Mononuclear cell (primary cell): ENCODE measurements around the gene PIP5K1B. TPM values are rescaled to one million over a fixed set of nuclear protein-coding genes. Genes with fewer than 3 reads are reported as not detected.
A peak's percentile ranks its signal among the peaks of the same experiment; 100 is the strongest.

Source experiments
- H3K27me3 ChIP-seq: 2 replicates; pipeline ENCODE4 v1.6.0; 2011; ENCODE audit warnings: low read length, control low read depth; ENCODE audit not compliant: insufficient read depth
- H3K4me1 ChIP-seq: 2 replicates; pipeline ENCODE4 v1.5.1; 2011; ENCODE audit warnings: mild to moderate bottlenecking, low read length, control low read depth; ENCODE audit not compliant: insufficient read depth
- H3K4me3 ChIP-seq: 2 replicates; pipeline ENCODE4 v1.5.1; 2011; ENCODE audit warnings: mild to moderate bottlenecking, low read length, moderate library complexity
- H3K9me3 ChIP-seq: 2 replicates; pipeline ENCODE4 v1.5.1; 2011; ENCODE audit warnings: low read depth, mild to moderate bottlenecking, control low read depth, low read length
- total RNA-seq: library from RNA; depleted of rRNA; stranded (reverse); fragments of >200 nt; gene quantifications from one replicate; pipeline ENCODE4 v1.2.3, GENCODE V29; 2012

PIP5K1B gene
- total RNA-seq, 1 donor, result 1.5 TPM

DNA sequence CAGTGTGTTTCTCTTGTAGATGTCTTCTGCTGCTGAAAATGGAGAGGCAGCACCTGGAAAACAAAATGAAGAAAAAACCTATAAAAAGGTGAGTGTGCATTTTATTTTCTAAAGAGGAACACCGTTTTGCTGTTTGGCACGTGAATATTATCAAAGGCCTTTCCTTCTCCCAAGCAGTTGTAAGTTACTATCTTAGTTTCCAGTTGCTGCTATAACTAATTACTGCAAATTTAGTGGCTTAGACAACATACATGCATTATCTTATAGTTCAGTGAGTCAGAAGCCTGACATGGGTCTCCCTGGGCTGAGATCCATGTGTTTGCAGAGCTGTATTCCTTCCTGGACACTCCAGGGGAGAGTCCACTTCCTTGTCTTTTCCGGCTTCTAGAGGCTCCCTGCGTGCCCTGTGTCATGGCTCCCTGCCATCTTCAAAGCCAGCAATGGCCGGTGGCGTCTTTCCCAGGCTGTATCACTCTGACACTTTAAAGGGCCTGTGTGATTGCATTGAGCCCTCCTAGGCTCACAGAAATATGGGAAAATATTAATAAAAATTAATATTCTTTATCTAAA is 117.6 kb downstream of the PIP5K1B start:
- H3K27me3 ChIP-seq, result no peaks in the 10 kb centered on the region
- H3K4me1 ChIP-seq, result no peaks in the 10 kb centered on the region
- H3K4me3 ChIP-seq, result no peak overlapping the region
- no peaks in the 10 kb centered on the region for H3K9me3 ChIP-seq

DNA sequence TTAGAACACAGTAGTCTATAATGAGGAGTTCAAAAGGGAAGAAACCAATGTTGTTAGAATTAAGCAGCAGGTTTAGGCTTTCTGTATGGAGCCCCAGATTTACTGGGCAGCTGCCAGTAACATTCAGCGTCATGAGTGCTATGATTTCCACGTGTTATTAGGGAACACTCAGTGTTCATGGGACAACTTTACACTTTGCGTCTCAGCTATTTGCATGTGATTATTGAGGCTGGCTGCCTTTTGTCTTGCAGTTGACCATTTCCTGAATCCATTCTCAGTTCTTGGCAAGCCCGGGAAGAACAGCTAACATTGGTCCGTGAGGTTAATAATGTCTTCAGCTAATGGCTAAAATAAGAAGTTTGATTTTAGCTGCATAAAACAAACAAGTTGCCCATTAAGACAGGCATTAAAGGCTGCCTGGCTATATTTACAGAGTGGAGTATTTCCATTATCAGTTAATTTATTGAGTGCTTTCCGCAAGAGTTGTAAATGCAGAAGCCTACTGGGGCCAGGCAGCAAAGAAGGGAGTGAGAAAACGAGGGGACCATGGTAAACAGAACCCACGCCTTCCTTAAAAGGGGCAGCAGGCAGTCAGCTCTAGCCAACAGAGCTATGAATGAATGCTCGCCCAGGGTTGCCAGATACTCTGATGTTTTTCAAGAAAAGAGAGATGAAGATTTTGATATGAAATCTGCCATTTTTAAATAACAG is 120.9 kb downstream of the PIP5K1B start:
- Histone ChIP-seq H3K9me3 (no peaks in the 10 kb centered on the region), H3K4me3 (no peak overlapping the region), H3K4me1 (no peaks in the 10 kb centered on the region), H3K27me3 (no peaks in the 10 kb centered on the region)

DNA sequence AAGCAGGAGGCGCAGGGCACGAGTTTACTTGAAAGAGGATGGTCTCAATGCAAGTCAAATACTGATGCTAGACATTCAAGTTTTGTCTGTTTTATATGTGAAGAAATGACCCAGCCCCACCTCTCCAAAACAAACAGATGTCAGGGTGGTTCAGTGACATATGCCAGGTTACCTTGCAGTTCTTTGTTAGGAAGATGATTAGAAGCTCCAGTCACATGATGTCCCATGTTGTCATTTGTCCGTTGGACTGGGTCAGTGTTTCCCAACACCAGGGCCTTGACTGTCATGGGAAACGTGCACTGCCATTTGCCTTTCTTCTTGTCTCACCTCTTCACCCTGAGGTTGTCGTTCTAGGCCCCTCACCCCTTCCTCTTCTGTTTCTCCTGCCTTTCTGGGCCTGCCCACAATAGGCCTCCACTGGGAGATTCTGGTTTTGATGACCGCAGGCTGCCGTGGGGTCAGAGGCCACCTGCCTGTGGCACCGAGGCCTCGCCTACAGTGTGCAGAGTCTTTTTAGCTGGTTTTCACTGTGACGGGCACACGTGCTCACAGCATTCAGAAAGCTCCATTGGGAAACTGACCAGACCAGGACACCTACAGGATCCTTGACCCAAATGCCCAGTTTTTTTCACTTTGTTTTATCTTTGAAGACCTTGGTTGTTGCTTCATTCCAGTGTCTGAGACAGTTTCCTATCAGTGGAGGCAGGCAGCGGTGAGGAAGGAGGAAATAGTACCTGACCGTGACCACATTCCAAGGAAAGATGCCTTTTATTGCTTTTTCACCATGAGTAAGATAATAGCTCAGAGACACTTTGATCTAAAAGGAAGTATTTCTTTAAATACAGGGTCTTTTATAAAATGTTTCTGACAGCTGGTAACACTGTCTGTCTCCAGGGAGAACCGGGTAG is 123.1 kb downstream of the PIP5K1B start:
- no peak overlapping the region for H3K4me3 ChIP-seq
- H3K27me3 ChIP-seq, result no peaks in the 10 kb centered on the region
- no peaks in the 10 kb centered on the region for H3K4me1 ChIP-seq
- H3K9me3 ChIP-seq, result no peaks in the 10 kb centered on the region

DNA sequence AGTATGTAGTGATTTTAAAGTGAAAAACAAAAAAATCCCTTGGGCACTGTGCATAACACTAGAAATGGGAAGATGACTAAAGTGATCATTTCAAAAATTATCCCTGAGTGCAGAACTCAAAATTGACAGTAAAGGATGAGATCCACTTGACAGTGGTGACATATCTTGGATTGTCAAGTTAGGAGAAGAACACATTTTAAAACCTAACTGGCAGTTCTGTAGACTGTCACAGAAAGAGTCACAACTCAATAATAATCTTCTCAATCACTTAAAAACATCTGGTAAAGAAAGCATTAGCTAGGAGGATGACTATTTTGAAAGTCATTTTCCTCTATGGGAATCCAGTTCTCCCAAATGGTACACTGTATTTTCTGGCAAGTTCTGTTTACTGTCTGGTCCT is 127.1 kb downstream of the PIP5K1B start:
- Histone ChIP-seq H3K27me3 (no peaks in the 10 kb centered on the region), H3K4me3 (no peak overlapping the region), H3K4me1 (no peaks in the 10 kb centered on the region), H3K9me3 (no peaks in the 10 kb centered on the region)

DNA sequence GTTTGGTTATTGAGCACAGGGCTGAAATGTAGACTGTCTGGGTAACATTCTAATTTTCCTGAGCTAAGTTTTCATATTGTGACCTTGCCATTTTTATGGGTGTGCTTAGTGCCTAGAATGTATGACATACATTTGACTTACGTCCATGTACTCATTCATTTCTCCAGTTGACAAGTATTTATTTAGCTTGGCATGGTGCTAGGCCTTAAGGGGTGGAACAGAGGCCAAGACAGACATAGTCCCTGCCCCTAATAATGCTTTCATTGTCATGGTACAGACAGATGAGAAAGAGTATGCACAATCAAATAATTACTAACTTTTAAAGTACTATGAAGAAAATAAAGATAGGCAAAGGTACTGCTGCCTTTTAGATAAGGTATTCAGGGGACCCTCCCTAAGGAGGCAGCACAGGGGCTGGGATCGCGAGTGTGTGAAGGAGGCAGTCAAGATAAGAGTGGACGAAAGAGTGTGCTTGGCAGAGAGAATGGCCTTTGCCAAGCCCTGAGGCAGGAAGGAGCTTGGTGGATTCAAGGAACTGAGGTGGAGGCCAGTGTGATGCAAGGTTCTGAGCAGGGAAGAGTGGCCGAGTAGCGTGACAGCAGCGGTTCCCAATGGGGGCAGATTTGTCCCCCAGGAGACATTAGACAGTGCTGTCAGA is 128.0 kb downstream of the PIP5K1B start:
- Histone ChIP-seq H3K4me3 (no peak overlapping the region), H3K9me3 (no peaks in the 10 kb centered on the region), H3K4me1 (no peaks in the 10 kb centered on the region), H3K27me3 (no peaks in the 10 kb centered on the region)

DNA sequence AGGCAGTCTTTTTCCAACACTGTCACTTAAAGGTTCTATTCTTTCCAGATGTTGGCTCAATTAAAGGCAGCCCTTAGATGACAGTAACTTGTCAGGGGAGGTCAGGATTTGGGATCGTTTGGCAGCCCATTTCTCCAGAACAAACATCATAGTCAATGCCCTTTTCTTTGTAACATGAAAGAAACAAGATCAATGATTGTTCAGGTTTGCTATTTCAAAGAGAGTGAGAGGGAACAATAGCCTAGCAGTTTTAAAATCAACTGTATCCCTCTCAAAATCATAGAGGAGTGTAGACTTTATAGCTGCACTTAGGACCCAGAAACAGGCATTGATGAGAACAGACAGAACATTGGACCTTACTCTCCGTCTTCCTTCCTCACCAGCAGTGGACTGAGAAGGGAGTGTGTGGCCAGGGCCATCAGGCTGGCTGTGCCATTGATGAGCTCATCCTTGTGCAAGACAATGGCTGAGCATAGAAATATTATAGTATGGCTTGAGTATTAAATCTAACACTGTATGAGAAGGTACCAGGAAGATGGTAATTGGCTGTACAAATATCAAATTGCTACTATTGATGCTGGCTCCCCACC is 130.0 kb downstream of the PIP5K1B start:
- Histone ChIP-seq H3K9me3 (no peaks in the 10 kb centered on the region), H3K27me3 (no peaks in the 10 kb centered on the region), H3K4me1 (peaks cover 6% of the 10 kb centered on the region), H3K4me3 (no peak overlapping the region)

DNA sequence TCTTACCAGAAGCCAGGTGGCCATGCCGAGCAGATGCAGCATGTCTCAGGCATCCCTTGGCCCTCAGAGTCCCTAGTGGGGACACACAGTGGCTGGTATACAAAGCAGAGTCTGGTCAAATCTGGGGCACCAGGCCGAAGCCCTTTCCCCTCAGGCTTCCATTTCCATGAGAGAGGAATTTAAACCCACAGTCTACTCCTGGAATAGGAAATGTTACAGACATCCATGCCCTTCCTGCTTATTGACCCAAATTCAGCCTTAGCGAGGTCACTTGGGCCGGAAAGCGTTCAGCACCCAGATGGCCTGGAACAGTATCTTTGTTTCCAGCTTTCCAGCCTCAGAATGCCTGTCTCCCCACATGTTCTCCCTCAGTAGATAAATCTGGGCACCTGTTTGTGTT is 131.7 kb downstream of the PIP5K1B start:
- H3K9me3 ChIP-seq, result no peaks in the 10 kb centered on the region
- H3K27me3 ChIP-seq, result no peaks in the 10 kb centered on the region
- no peak overlapping the region for H3K4me3 ChIP-seq
- peaks cover 6% of the 10 kb centered on the region for H3K4me1 ChIP-seq

DNA sequence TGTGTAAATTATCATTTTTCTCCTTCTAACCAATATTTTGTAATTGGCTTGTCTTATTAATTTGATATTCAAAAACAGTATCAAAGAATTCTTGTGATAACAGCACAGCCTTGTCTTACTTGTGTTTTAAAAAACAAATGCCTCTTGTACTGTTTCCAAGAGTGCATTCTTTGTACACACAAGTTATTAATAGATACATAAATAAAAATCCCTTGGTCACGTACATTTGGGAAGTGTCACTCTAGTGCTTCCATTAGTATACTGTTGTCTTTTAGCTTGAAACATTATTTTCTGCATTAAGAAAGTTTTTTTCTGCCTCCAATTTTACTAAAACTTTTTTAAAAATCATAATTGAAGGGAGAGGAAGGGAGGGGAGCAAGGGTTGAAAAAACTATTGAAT is 133.2 kb downstream of the PIP5K1B start:
- no peak overlapping the region for H3K4me3 ChIP-seq
- no peaks in the 10 kb centered on the region for H3K9me3 ChIP-seq
- H3K27me3 ChIP-seq, result no peaks in the 10 kb centered on the region
- peaks cover 11% of the 10 kb centered on the region for H3K4me1 ChIP-seq

DNA sequence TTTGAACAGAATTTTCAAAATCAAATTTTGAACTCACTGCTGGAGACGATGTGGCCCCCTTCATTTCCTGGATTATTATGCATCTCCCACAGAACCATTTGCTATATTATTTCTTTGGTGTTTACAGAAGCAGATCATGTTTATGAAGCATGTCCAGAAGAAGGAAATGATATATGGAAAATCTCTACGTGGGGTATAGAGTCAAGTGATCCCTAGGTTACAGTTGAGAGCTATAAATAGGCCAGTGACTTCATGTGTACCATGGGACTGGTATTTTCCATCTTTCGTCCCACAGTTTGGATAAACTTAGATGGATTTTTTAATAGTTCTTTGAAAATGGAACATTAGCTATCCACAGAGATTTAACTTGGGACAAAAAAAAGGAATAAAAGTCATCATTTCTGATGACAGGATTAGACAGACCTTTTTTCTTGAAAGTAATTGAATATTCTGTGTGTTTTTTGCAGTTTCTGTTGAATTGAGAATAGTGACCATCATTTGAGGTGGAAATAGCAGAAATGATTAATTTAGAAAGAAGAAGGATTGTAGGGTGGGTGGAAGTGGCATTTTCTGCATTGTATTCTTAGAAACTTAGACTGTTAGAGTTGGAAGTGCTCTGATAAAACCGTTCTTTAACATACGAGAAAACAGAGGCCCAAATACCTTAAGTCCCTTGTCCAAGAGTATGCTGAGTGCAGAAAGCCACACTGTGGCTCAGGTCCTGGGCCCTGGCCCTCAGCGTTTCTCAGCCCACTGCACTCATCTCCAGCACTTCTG is 136.4 kb downstream of the PIP5K1B start:
- Histone ChIP-seq H3K4me1 (peaks cover 33% of the 10 kb centered on the region), H3K27me3 (no peaks in the 10 kb centered on the region), H3K4me3 (no peak overlapping the region), H3K9me3 (no peaks in the 10 kb centered on the region)

DNA sequence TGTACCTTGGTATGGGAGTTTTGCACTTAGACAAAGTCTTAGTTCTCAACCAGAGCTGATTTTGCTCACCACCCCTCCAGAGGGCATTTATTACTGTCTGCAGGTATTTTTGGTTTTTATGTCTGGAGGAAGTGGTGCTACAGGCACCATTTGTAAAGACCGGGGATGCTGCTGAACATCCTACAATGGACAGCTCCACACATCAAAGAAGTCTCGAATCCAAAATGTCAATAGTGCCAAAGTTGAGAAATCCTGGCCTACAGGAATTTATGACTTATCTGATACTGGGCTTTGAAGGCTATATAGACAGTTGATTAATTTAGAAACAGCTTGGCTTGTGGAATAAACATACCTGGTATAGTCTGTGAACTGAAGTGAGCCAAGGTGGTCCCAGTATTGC is 137.5 kb downstream of the PIP5K1B start:
- Histone ChIP-seq H3K9me3 (no peaks in the 10 kb centered on the region), H3K27me3 (no peaks in the 10 kb centered on the region), H3K4me3 (no peak overlapping the region), H3K4me1 (peaks cover 33% of the 10 kb centered on the region)

DNA sequence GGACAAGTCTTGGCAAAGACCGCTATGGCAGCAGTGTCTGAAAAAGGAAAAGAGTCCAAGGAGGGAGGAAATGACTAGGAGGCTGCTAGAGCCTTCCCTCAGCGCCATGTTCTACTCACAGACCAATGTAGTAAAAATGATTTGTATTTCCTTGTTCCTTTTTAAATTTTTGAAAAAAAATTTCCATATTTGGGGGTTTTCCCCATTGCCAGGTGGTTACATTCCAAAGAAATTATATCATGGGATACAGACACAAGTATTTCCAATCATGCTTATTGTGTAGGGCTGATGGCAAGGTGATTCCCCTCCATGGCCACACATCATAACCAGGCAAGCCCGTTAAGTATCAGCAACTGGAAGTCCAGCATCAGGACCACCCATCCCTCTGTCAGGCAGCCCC is 138.2 kb downstream of the PIP5K1B start:
- H3K27me3 ChIP-seq, result no peaks in the 10 kb centered on the region

DNA sequence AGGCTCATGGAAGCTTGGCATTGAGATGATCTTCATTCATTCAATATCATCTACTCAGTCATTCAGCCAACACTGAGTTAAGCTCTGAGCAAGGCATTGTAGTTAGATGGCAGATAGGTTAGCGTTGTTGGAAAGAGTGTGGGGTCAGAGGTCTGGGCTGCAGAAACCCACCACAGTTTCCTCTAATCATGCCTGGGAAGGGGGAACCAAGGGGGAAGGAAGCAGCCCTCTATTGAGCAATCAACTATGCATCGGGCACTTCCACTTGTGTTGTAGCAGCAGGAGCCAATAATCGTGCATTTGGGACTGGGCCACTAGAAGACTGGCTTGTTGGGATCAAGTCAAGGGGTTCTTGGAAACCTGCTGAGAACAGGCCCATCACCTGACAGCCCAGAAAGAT is 139.1 kb downstream of the PIP5K1B start:
- H3K4me1 ChIP-seq, result peaks cover 30% of the 10 kb centered on the region
- no peaks in the 10 kb centered on the region for H3K9me3 ChIP-seq
- H3K4me3 ChIP-seq, result no peak overlapping the region
- no peaks in the 10 kb centered on the region for H3K27me3 ChIP-seq

More for the DNA sequence above, 138.2 kb downstream of the PIP5K1B start:
- H3K9me3 ChIP-seq, result no peaks in the 10 kb centered on the region
- H3K4me3 ChIP-seq, result no peak overlapping the region
- H3K4me1 ChIP-seq, result peaks cover 33% of the 10 kb centered on the region

DNA sequence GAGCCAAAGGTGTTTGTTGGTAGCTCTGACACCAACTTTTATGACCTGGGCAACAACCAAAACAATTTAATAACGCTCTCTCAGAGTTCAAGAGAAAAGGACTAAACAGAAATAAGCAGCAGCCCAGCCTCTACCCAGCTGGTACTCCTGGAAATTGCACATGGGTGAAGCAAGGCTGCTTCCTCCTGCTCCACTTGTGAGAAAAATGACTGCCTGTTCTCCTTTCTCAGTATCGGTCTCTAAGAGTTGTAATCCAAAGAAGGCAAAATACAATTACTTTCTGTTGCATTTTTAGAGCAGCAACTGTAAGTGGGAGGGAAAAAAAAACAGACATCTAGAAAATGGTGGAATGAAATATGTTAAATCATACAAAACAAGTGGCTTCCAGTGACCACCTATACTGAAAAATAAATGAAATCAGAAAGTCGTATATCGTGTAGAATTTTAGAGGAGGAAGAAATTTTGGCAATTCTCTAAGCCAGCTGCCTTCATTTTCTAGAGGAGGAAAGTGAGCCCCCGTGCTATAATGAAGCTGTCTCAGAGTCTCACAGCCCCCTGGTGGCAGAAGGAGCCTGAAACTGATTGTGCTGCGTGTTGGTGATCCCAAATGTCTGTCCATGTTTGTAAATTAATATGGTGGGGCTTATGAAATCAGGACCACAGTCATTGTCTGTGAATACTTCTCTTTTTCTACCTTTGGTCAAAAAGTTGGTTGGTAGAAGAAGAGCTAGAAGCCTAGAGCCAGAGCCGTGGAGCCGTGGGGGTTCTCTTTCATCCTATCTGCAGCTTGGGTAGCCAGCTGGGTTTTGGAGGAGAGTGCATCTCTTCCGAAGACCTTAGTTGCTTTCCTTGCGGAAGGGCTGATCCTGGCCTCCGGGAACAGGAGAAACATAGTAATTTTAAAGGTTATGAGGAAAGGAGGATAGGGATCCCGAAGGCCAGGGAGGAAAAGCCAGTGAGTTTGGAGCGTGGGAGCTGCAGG is 139.9 kb downstream of the PIP5K1B start:
- H3K4me3 ChIP-seq, result peak overlapping the region; percentile 1
- H3K27me3 ChIP-seq, result no peaks in the 10 kb centered on the region
- no peaks in the 10 kb centered on the region for H3K9me3 ChIP-seq
- H3K4me1 ChIP-seq, result peaks cover 28% of the 10 kb centered on the region
